Measurements from ENCODE around the gene RNF217. TPM values are rescaled to one million over a fixed set of nuclear protein-coding genes. Genes with fewer than 3 reads are reported as not detected.

Gene RNF217
- total RNA-seq, 1 experiment from 2014 or later, result 12.2 TPM

- ChIA-PET POLR2A (no interaction called here), CTCF (no interaction called here)
- no peak overlapping the region for H3K27ac Mint-ChIP-seq
- no peak for DNase-seq (ENCODE audit: low spot score)
- H3K27me3 Mint-ChIP-seq (ENCODE audit: low read depth), result no peaks in the 10 kb centered on the region
- no peak for ATAC-seq
- H3K4me1 Mint-ChIP-seq, result no peaks in the 10 kb centered on the region
- H3K4me3 Mint-ChIP-seq, result no peak overlapping the region
- H3K9me3 Mint-ChIP-seq, result no peaks in the 10 kb centered on the region
- no peak for TF ChIP-seq ATF1 (CRISPR knock-in tag; IDR thresholded peaks at IDR 0.05)
- no peak for TF ChIP-seq MYBL2 (CRISPR knock-in tag; IDR thresholded peaks at IDR 0.05)
- no peak for TF ChIP-seq OVOL2 (CRISPR knock-in tag; IDR thresholded peaks at IDR 0.05; ENCODE audit: borderline replicate concordance)
- TF ChIP-seq GTF2I (CRISPR knock-in tag; conservative IDR thresholded peaks at IDR 0.05), result no peak
- no peak for TF ChIP-seq NFATC4 (CRISPR knock-in tag; IDR thresholded peaks at IDR 0.05)
- no peak for TF ChIP-seq ZNF232 (CRISPR knock-in tag; IDR thresholded peaks at IDR 0.05)
- TF ChIP-seq NR1H2 (CRISPR knock-in tag; IDR thresholded peaks at IDR 0.05), result no peak
- no peak for TF ChIP-seq JUN (CRISPR knock-in tag; IDR thresholded peaks at IDR 0.05)
- TF ChIP-seq EMX1 (CRISPR knock-in tag; IDR thresholded peaks at IDR 0.05), result no peak
- no peak for TF ChIP-seq TEAD4 (CRISPR knock-in tag; IDR thresholded peaks at IDR 0.05)
- no peak for TF ChIP-seq ZNF671 (CRISPR knock-in tag; IDR thresholded peaks at IDR 0.05)
- no peak for TF ChIP-seq CTCF (IDR thresholded peaks at IDR 0.05)
- TF ChIP-seq ELF4 (CRISPR knock-in tag; IDR thresholded peaks at IDR 0.05; ENCODE audit: low read depth), result no peak
- TF ChIP-seq USF2 (CRISPR knock-in tag; IDR thresholded peaks at IDR 0.05), result no peak
- no peaks in the 10 kb centered on the region for H3K36me3 Mint-ChIP-seq
Observed at GRCh38 chr6:125053809-125054208, 91.6 kb downstream of the RNF217 start.

DNA sequence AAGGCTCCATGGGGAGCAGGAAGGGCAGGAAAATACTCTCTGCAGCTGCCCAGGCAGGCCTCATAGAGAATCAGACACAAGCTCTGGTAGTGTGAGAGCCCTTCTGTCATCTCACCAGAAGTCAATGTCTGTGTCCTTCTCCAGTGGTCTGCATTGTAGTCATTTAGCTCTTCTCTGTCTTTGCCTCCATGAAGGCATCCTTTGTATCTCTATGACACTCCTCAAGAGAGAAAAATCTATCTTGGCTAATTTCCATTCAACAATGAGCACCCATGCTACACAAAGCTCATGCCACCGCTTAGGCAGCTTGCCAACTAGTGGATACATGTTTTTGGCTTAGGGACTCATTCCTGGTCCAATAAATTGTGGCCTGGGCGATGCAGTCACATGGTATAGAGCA lies 92.1 kb downstream of the RNF217 start:
- Mint-ChIP-seq H3K9me3 (no peaks in the 10 kb centered on the region), H3K4me1 (no peaks in the 10 kb centered on the region), H3K27me3 (ENCODE audit: low read depth) (no peaks in the 10 kb centered on the region), H3K4me3 (no peak overlapping the region), H3K27ac (no peak overlapping the region), H3K36me3 (no peaks in the 10 kb centered on the region)
- no peak for DNase-seq (ENCODE audit: low spot score)
- no peak for ATAC-seq
- POLR2A ChIA-PET, result no interaction called here
- CTCF ChIA-PET, result no interaction called here
- no peak for TF ChIP-seq ZNF219 (CRISPR knock-in tag; IDR thresholded peaks at IDR 0.05; ENCODE audit: borderline replicate concordance)
- TF ChIP-seq PRDM15 (CRISPR knock-in tag; IDR thresholded peaks at IDR 0.05), result no peak
- no peak for TF ChIP-seq IRF2 (CRISPR knock-in tag; IDR thresholded peaks at IDR 0.05; ENCODE audit: borderline replicate concordance, low read depth)
- TF ChIP-seq JUN (CRISPR knock-in tag; IDR thresholded peaks at IDR 0.05), result no peak
- no peak for TF ChIP-seq ESRRA (CRISPR knock-in tag; IDR thresholded peaks at IDR 0.05; ENCODE audit: borderline replicate concordance)
- TF ChIP-seq ZNF138 (CRISPR knock-in tag; conservative IDR thresholded peaks at IDR 0.05), result no peak
- TF ChIP-seq CREM (CRISPR knock-in tag; IDR thresholded peaks at IDR 0.05), result no peak
- no peak for TF ChIP-seq TEAD4 (CRISPR knock-in tag; IDR thresholded peaks at IDR 0.05)
- TF ChIP-seq, protein P1, sequence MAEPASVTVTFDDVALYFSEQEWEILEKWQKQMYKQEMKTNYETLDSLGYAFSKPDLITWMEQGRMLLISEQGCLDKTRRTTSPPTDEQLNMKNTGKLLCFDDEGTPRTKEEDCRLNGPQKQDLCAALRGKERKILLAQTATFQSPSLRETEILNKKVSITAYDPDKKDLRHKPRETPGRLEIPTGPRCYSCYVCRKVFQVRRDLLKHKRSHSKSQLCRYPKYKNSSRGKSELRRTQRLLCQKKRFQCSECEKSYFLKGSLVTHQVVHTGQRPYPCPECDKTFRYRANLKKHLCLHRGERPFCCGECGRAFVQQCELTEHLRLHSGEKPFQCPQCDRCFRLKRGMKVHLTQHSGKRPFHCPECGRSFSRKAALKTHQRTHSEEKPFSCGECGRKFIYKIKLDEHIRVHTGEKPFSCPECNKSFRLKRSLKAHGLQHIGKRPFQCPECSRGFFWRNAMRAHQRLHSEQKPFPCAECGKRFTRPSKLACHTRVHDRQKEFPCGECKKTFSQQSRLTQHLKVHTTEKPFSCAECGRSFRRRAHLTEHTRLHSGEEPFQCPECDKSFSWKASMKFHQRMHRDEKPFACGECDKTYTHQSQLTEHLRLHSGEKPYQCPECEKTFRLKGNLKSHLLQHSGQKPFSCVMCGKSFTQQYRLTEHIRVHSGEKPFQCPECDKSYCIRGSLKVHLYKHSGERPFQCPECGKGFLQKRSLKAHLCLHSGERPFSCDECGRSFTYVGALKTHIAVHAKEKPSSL (CRISPR knock-in tag; conservative IDR thresholded peaks at IDR 0.05), result no peak
- TF ChIP-seq ZNF317 (CRISPR knock-in tag; IDR thresholded peaks at IDR 0.05; ENCODE audit: borderline replicate concordance, low read depth), result no peak
- TF ChIP-seq, protein P2, sequence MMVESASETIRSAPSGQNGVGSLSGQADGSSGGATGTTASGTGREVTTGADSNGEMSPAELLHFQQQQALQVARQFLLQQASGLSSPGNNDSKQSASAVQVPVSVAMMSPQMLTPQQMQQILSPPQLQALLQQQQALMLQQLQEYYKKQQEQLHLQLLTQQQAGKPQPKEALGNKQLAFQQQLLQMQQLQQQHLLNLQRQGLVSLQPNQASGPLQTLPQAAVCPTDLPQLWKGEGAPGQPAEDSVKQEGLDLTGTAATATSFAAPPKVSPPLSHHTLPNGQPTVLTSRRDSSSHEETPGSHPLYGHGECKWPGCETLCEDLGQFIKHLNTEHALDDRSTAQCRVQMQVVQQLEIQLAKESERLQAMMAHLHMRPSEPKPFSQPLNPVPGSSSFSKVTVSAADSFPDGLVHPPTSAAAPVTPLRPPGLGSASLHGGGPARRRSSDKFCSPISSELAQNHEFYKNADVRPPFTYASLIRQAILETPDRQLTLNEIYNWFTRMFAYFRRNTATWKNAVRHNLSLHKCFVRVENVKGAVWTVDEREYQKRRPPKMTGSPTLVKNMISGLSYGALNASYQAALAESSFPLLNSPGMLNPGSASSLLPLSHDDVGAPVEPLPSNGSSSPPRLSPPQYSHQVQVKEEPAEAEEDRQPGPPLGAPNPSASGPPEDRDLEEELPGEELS (CRISPR knock-in tag; IDR thresholded peaks at IDR 0.05), result no peak
- TF ChIP-seq, protein P3, sequence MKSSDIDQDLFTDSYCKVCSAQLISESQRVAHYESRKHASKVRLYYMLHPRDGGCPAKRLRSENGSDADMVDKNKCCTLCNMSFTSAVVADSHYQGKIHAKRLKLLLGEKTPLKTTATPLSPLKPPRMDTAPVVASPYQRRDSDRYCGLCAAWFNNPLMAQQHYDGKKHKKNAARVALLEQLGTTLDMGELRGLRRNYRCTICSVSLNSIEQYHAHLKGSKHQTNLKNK (CRISPR knock-in tag; IDR thresholded peaks at IDR 0.05), result no peak
- no peak for TF ChIP-seq ZNF121 (CRISPR knock-in tag; IDR thresholded peaks at IDR 0.05)
- no peak for TF ChIP-seq KAT7 (CRISPR knock-in tag; IDR thresholded peaks at IDR 0.05; ENCODE audit: borderline replicate concordance)

Data from WTC11 (cell line).